Tibial nerve (tissue), 4 donors: ENCODE data around the gene CXCL17. TPM values are rescaled to one million over a fixed set of nuclear protein-coding genes. Genes with fewer than 3 reads are reported as not detected.
A peak's percentile ranks its signal among the peaks of the same experiment; 100 is the strongest.

Source experiments
- DNase-seq, 2 donors: peaks; one replicate each; pipeline ENCODE4 v3.0.0-alpha.2; 2019; ENCODE audit warnings: low spot score in 2 of 2
- H3K27ac ChIP-seq, 4 donors: fragments of 200-600 bp; sonication (generic) in 3 of 4; one replicate each; pipeline ENCODE4 v1.5.1; 2017 to 2019; ENCODE audit warnings: mild to moderate bottlenecking in 1 of 4
- H3K27me3 ChIP-seq, 2 donors: fragments of 200-600 bp; sonication (generic) in 1 of 2; one replicate each; pipeline versions ENCODE4 v1.5.1 to v1.6.0; 2017 to 2019
- H3K36me3 ChIP-seq, 3 donors: fragments of 200-600 bp; sonication (generic); one replicate each; pipeline ENCODE4 v1.5.1; 2018 to 2019
- H3K4me1 ChIP-seq, 4 donors: fragments of 200-600 bp; sonication (generic) in 3 of 4; one replicate each; pipeline ENCODE4 v1.5.1; 2017 to 2019
- H3K4me3 ChIP-seq, 4 donors: fragments of 200-600 bp; sonication (generic) in 3 of 4; one replicate each; pipeline ENCODE4 v1.5.1; 2017 to 2019; ENCODE audit warnings: mild to moderate bottlenecking in 1 of 4, moderate library complexity in 1 of 4
- H3K9me3 ChIP-seq, 4 donors: fragments of 200-600 bp; sonication (generic) in 3 of 4; one replicate each; pipeline ENCODE4 v1.5.1; 2017 to 2019
- EP300 ChIP-seq, 2 donors: sonication (generic); formaldehyde crosslinking; IDR thresholded peaks; one replicate each; pipeline ENCODE4 v1.6.1; 2017; ENCODE audit warnings: antibody characterized with exemption in 2 of 2, mild to moderate bottlenecking in 1 of 2
- POLR2A ChIP-seq, 2 donors: fragments of 450-650 bp; IDR thresholded peaks; one replicate each; pipeline ENCODE4 v1.6.1; 2017; ENCODE audit warnings: antibody characterized with exemption in 2 of 2, mild to moderate bottlenecking in 2 of 2, moderate library complexity in 2 of 2
- WGBS, 2 donors: methylation state at CpG; one replicate each; pipeline ENCODE4 v1.1.5; 2018; 5-methylcytosine and 5-hydroxymethylcytosine counted together
- total RNA-seq, 4 donors: library from RNA; depleted of rRNA; stranded (reverse); fragments of >200 nt; gene quantifications; one replicate each; pipeline ENCODE4 v1.1.0, GENCODE V29; 2016
- TF ChIP-seq, protein P1 (sequence below), 5 experiments: fragments of 200-600 bp in 3 of 5; fragments of 450-650 bp in 2 of 5; sonication (generic) in 3 of 5; IDR thresholded peaks; one replicate each; pipeline ENCODE4 v1.5.1; 2016 to 2019; ENCODE audit warnings: antibody characterized with exemption in 5 of 5, mild to moderate bottlenecking in 3 of 5, moderate library complexity in 2 of 5

Gene CXCL17
- total RNA-seq, 4 donors from 2014 or later, result not detected

- H3K27ac ChIP-seq, result no peak overlapping the region
- DNase-seq, result no peak
- no peak overlapping the region for H3K4me3 ChIP-seq
- TF ChIP-seq, protein P1, sequence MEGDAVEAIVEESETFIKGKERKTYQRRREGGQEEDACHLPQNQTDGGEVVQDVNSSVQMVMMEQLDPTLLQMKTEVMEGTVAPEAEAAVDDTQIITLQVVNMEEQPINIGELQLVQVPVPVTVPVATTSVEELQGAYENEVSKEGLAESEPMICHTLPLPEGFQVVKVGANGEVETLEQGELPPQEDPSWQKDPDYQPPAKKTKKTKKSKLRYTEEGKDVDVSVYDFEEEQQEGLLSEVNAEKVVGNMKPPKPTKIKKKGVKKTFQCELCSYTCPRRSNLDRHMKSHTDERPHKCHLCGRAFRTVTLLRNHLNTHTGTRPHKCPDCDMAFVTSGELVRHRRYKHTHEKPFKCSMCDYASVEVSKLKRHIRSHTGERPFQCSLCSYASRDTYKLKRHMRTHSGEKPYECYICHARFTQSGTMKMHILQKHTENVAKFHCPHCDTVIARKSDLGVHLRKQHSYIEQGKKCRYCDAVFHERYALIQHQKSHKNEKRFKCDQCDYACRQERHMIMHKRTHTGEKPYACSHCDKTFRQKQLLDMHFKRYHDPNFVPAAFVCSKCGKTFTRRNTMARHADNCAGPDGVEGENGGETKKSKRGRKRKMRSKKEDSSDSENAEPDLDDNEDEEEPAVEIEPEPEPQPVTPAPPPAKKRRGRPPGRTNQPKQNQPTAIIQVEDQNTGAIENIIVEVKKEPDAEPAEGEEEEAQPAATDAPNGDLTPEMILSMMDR (IDR thresholded peaks at IDR 0.05), result no peak
- no peak for TF ChIP-seq EP300 (IDR thresholded peaks at IDR 0.05)
- TF ChIP-seq POLR2A (IDR thresholded peaks at IDR 0.05), result no peak
- no peaks in the 10 kb centered on the region for H3K36me3 ChIP-seq
- H3K9me3 ChIP-seq, result no peaks in the 10 kb centered on the region
- no peaks in the 10 kb centered on the region for H3K27me3 ChIP-seq
- 78 to 89% methylated on average over 4 of the region's 4 CpGs for WGBS, 2 donors
- H3K4me1 ChIP-seq, result peaks cover 0 to 3% (median 0%) of the 10 kb centered on the region in 4 donors
Observed at GRCh38 chr19:42475366-42475765, 32.6 kb upstream of the CXCL17 start.

GRCh38 chr19:42474743-42475142, 32.0 kb upstream of the CXCL17 start:
- Histone ChIP-seq H3K4me3 (no peak overlapping the region), H3K27me3 (no peaks in the 10 kb centered on the region), H3K27ac (peak overlapping the region in 1 of 4 donors; percentile 46), H3K9me3 (no peaks in the 10 kb centered on the region), H3K4me1 (peaks cover 0 to 3% (median 0%) of the 10 kb centered on the region in 4 donors), H3K36me3 (no peaks in the 10 kb centered on the region)
- DNase-seq, result no peak
- TF ChIP-seq POLR2A (IDR thresholded peaks at IDR 0.05), result no peak
- TF ChIP-seq EP300 (IDR thresholded peaks at IDR 0.05), result no peak
- TF ChIP-seq, protein P1 (IDR thresholded peaks at IDR 0.05), result no peak
- 39 to 49% methylated on average over 4 of the region's 4 CpGs for WGBS, 2 donors

DNA sequence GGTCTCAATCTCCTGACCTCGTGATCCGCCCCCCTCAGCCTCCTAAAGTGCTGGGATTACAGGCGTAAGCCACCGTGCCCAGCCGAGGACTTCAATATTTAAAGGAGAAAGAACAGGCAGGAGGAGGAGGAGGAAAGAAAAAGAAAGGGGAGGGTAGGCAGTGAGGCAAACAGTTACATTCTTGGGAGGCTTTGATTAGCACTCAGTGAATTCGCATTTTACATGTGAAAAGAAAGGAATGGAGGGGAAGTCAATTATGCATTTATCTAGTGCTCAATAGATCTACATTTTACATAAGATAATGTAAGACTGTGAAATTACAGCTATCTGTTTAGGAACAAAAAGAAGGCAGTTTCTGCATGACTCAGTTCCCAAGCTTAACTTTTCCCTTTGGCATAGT, 30.9 kb upstream of the CXCL17 start:
- no peak for DNase-seq
- TF ChIP-seq POLR2A (IDR thresholded peaks at IDR 0.05), result no peak
- TF ChIP-seq, protein P1 (IDR thresholded peaks at IDR 0.05), result no peak
- no peak for TF ChIP-seq EP300 (IDR thresholded peaks at IDR 0.05)
- H3K4me3 ChIP-seq, result no peak overlapping the region
- H3K27ac ChIP-seq, result no peak overlapping the region
- WGBS, 2 donors, result 38 to 51% methylated on average over 6 of the region's 6 CpGs
- no peaks in the 10 kb centered on the region for H3K36me3 ChIP-seq
- H3K4me1 ChIP-seq, result peaks cover 0 to 6% (median 0%) of the 10 kb centered on the region in 4 donors
- H3K9me3 ChIP-seq, result no peaks in the 10 kb centered on the region
- H3K27me3 ChIP-seq, result no peaks in the 10 kb centered on the region

DNA sequence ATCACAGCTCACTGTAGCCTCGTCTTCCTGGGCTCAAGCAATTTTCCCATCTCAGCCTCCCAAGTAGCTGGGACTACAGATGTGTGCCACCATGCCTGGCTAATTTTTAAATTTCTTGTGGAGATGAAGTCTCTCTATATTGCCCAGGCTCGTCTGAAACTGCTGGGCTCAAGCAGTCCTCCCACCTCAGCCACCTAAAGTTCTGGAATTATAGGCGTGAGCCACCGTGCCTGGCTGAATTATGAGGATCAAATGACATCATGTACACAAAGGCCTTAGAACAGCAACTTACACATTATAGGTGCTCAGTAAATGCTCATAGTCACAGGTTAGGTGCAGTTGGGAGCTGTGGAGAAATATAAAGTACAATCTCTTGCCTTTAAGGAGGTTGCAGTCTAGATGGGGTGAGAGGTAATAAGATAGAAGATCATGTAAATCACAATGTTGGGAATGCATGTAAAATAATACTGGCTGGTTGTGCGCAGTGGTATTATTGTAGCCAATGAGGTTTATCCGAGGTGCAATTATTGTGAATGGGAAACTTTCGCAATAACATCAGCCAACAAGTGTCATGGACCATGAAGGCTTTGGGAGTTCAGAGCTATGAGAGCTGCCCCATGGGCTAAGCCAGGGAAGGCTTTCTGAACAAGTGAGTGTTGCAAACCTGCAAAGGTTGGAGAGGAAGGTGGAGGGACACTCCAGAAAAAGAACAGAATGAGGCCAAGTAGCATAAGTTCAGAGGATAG, 29.8 kb upstream of the CXCL17 start:
- Histone ChIP-seq H3K27ac (no peak overlapping the region), H3K27me3 (no peaks in the 10 kb centered on the region), H3K4me1 (peaks cover 0 to 12% (median 0%) of the 10 kb centered on the region in 4 donors), H3K36me3 (no peaks in the 10 kb centered on the region), H3K4me3 (no peak overlapping the region), H3K9me3 (no peaks in the 10 kb centered on the region)
- TF ChIP-seq EP300 (IDR thresholded peaks at IDR 0.05), result no peak
- TF ChIP-seq, protein P1 (IDR thresholded peaks at IDR 0.05), result no peak
- TF ChIP-seq POLR2A (IDR thresholded peaks at IDR 0.05), result no peak
- 84 to 94% methylated on average over 7 of the region's 7 CpGs for WGBS, 2 donors
- no peak for DNase-seq

DNA sequence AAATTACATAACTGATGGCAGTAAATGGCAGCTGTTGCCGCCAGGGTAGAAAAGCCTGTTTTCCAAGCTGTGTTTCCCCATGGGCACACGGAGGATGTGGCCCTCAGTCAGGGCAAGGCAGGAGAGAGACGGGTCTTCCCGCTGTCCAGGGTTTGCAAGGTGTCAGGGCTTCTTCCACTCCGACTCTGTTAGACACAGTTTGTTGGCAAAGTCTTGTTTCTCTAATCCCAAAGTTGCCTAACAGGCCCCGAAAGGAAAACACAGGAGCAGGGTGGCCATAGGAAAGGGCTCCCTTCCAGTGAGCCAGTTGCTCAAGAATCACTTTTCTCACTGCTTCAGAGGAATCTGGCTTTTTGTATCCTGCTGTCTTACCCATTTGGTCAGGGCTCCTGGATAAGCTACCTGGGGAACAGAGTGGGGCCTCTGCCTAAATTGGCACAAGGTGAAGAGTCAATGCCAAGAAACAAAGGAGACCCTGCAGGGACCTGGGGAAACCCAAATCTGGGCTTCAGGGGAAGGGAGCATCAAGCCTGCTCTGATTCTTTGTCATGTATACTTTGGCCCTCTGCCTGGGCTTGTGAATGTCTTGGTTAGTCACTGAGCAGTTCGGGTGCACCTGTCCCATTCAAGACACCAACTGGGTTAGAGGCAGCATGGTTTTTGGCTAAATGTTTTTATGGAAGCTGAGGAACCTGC, 29.0 kb upstream of the CXCL17 start:
- Histone ChIP-seq H3K27me3 (no peaks in the 10 kb centered on the region), H3K27ac (no peak overlapping the region), H3K36me3 (no peaks in the 10 kb centered on the region), H3K4me1 (peaks cover 0 to 21% (median 0%) of the 10 kb centered on the region in 4 donors), H3K9me3 (no peaks in the 10 kb centered on the region), H3K4me3 (no peak overlapping the region)
- TF ChIP-seq EP300 (IDR thresholded peaks at IDR 0.05) (no peak), POLR2A (IDR thresholded peaks at IDR 0.05) (no peak)
- TF ChIP-seq, protein P1 (IDR thresholded peaks at IDR 0.05), result no peak
- 75 to 77% methylated on average over 7 of the region's 7 CpGs for WGBS, 2 donors
- DNase-seq, result no peak
